A549 (cell line): ENCODE measurements around the gene XCR1.

Experiments used
- CBX8 ChIP-seq: fragments of 200-600 bp; sonication (generic); IDR thresholded peaks from 2 replicates; pipeline ENCODE4 v1.6.1; 2016
- CTCF ChIP-seq: fragments of >200 bp; sonication (Bioruptor Twin); formaldehyde crosslinking; IDR thresholded peaks from 3 replicates; pipeline ENCODE4 v1.5.1; 2016
- MAX ChIP-seq: IDR thresholded peaks from 2 replicates; pipeline ENCODE4 v1.6.1; 2012
- MYC ChIP-seq: IDR thresholded peaks from 2 replicates; pipeline ENCODE4 v1.6.1; 2012; ENCODE audit warnings: mild to moderate bottlenecking, inconsistent platforms, low read length, improper control_type of control experiment, borderline replicate concordance

- TF ChIP-seq CTCF (no peak), CBX8 (no peak), MAX (no peak), MYC (no peak)
Observed at GRCh38 chr3:46036191-46036590, 8.9 kb upstream of the XCR1 start.
